ENCODE results near the gene CRYZL1. TPM values are rescaled to one million over a fixed set of nuclear protein-coding genes. Genes with fewer than 3 reads are reported as not detected.
A peak's percentile ranks its signal among the peaks of the same experiment; 100 is the strongest.
"Not testable (repeated sequence)": the region's sequence is repeated elsewhere in the genome, so short reads cannot be mapped to it uniquely, and the experiment has no call there.

CRYZL1 gene
- total and polyA plus RNA-seq, 2 donors (not counting 1 experiment from before 2014, with no cell fraction given): 30.6 to 60.6 TPM

GRCh38 chr21:33640697-33641351 is 717 bp downstream of the CRYZL1 start:
- TF ChIP-seq EZH2 (IDR thresholded peaks at IDR 0.05; ENCODE audit: borderline replicate concordance, insufficient read depth, low read depth, low read length, poor library complexity, severe bottlenecking) (no peak), CTCF (IDR thresholded peaks at IDR 0.05) (no peak)

GRCh38 chr21:33634254-33634653 is 7.3 kb downstream of the CRYZL1 start:
- Histone ChIP-seq H3K4me1 (ENCODE audit: control insufficient read depth in 2 of 2, insufficient read depth in 2 of 2, low read length in 2 of 2) (no peaks in the 10 kb centered on the region), H3K36me3 (replicated peaks in 1 of 2; ENCODE audit: control extremely low read depth in 1 of 2, control insufficient read depth in 1 of 2, extremely low read depth in 1 of 2, insufficient read depth in 2 of 2, low read length in 1 of 2) (peaks cover 1 to 22% of the 10 kb centered on the region in 2 experiments), H3K9ac (ENCODE audit: low read length) (no peak overlapping the region), H2AFZ (ENCODE audit: insufficient read depth, low read depth, low read length, poor library complexity, severe bottlenecking) (no peak overlapping the region), H3K27ac (ENCODE audit: low read length in 2 of 2) (no peak overlapping the region), H4K20me1 (ENCODE audit: control insufficient read depth, insufficient read depth, low read length, poor library complexity, severe bottlenecking) (peaks cover 32% of the 10 kb centered on the region), H3K4me2 (replicated peaks; ENCODE audit: low read depth, low read length, poor library complexity, severe bottlenecking) (no peak overlapping the region), H3K27me3 (replicated peaks in 1 of 4; ENCODE audit: control extremely low read depth in 1 of 4, control insufficient read depth in 3 of 4, insufficient read depth in 4 of 4, low read length in 3 of 4) (no peaks in the 10 kb centered on the region), H3K79me2 (ENCODE audit: control insufficient read depth, insufficient read depth, low read length) (peaks cover 66% of the 10 kb centered on the region), H3K4me3 (ENCODE audit: control extremely low read depth in 1 of 5, extremely low read depth in 1 of 5, insufficient read depth in 1 of 5, low read depth in 2 of 5, low read length in 4 of 5) (no peak overlapping the region), H3K9me3 (ENCODE audit: control extremely low read depth in 1 of 3, control insufficient read depth in 2 of 3, insufficient read depth in 1 of 3, low read length in 2 of 3) (no peaks in the 10 kb centered on the region)
- CTCF ChIA-PET: interaction anchor here (0.7 kb wide), 1 partner anchor 48 kb away, joined by 3 read pairs; no protein-coding TSS in a partner anchor
- POLR2A ChIA-PET: no interaction called here
- intact Hi-C loops (cut with micrococcal nuclease): no loop called here
- H3K4me1 Mint-ChIP-seq: peaks cover 6% of the 10 kb centered on the region
- no peak overlapping the region for H3K27ac Mint-ChIP-seq
- H3K9me3 Mint-ChIP-seq (ENCODE audit: insufficient read depth): no peaks in the 10 kb centered on the region
- no peak for ATAC-seq (ENCODE audit: low read depth)
- TF ChIP-seq CTCF (IDR thresholded peaks at IDR 0.05) (no peak), EZH2 (IDR thresholded peaks at IDR 0.05; ENCODE audit: borderline replicate concordance, insufficient read depth, low read depth, low read length, poor library complexity, severe bottlenecking) (no peak)
- H3K27me3 Mint-ChIP-seq: no peaks in the 10 kb centered on the region
- WGBS (ENCODE audit: insufficient coverage): no CpG with 5 or more reads among the region's 2 CpGs
- DNase-seq: no peak
- H3K4me3 Mint-ChIP-seq: no peak overlapping the region

More at GRCh38 chr21:33640697-33641351, 717 bp downstream of the CRYZL1 start:
- intact Hi-C loops (cut with micrococcal nuclease): loop anchor here (1.0 to 5.0 kb wide), 4 partner anchors 53 to 1364 kb away; partner anchors contain the start of genes CFAP298, DONSON, MIS18A and SYNJ1
- Histone ChIP-seq H2AFZ (ENCODE audit: insufficient read depth, low read depth, low read length, poor library complexity, severe bottlenecking) (peak overlapping the region; percentile 92), H3K27me3 (replicated peaks in 1 of 4; ENCODE audit: control extremely low read depth in 1 of 4, control insufficient read depth in 3 of 4, insufficient read depth in 4 of 4, low read length in 3 of 4) (peaks cover 0 to 27% (median 19%) of the 10 kb centered on the region in 4 experiments), H3K27ac (ENCODE audit: low read length in 2 of 2) (peak overlapping the region; percentile 64 to 84), H3K4me3 (ENCODE audit: control extremely low read depth in 1 of 5, extremely low read depth in 1 of 5, insufficient read depth in 1 of 5, low read depth in 2 of 5, low read length in 4 of 5) (peak overlapping the region; percentile 50 to 91 (median 75)), H3K9ac (ENCODE audit: low read length) (peak overlapping the region; percentile 68), H3K36me3 (replicated peaks in 1 of 2; ENCODE audit: control extremely low read depth in 1 of 2, control insufficient read depth in 1 of 2, extremely low read depth in 1 of 2, insufficient read depth in 2 of 2, low read length in 1 of 2) (peaks cover 0 to 1% of the 10 kb centered on the region in 2 experiments), H3K79me2 (ENCODE audit: control insufficient read depth, insufficient read depth, low read length) (peaks cover 50% of the 10 kb centered on the region), H3K4me2 (replicated peaks; ENCODE audit: low read depth, low read length, poor library complexity, severe bottlenecking) (peak overlapping the region; percentile 76), H4K20me1 (ENCODE audit: control insufficient read depth, insufficient read depth, low read length, poor library complexity, severe bottlenecking) (peaks cover 22% of the 10 kb centered on the region), H3K4me1 (ENCODE audit: control insufficient read depth in 2 of 2, insufficient read depth in 2 of 2, low read length in 2 of 2) (peaks cover 16 to 20% of the 10 kb centered on the region in 2 donors), H3K9me3 (ENCODE audit: control extremely low read depth in 1 of 3, control insufficient read depth in 2 of 3, insufficient read depth in 1 of 3, low read length in 2 of 3) (no peaks in the 10 kb centered on the region)
- Mint-ChIP-seq H3K4me3 (peak overlapping the region; percentile 94), H3K4me1 (peaks cover 27% of the 10 kb centered on the region), H3K27me3 (peaks cover 20% of the 10 kb centered on the region), H3K9me3 (ENCODE audit: insufficient read depth) (no peaks in the 10 kb centered on the region), H3K27ac (peak overlapping the region; percentile 97)
- 10% methylated on average over 2 of the region's 18 CpGs for WGBS (ENCODE audit: insufficient coverage)
- ChIA-PET POLR2A (interaction anchor here (0.6 kb wide), 1 partner anchor 27 kb away, joined by 6 read pairs; no protein-coding TSS in a partner anchor), CTCF (no interaction called here)
- DNase-seq: no peak
- ATAC-seq (ENCODE audit: low read depth): no peak

- H4K20me1 ChIP-seq (ENCODE audit: control insufficient read depth, insufficient read depth, low read length, poor library complexity, severe bottlenecking); POLR2A ChIA-PET; ATAC-seq (ENCODE audit: low read depth); H3K4me3 ChIP-seq (ENCODE audit: control extremely low read depth in 1 of 5, extremely low read depth in 1 of 5, insufficient read depth in 1 of 5, low read depth in 2 of 5, low read length in 4 of 5); H3K27ac Mint-ChIP-seq; H3K4me1 ChIP-seq (ENCODE audit: control insufficient read depth in 2 of 2, insufficient read depth in 2 of 2, low read length in 2 of 2); DNase-seq; H3K4me3 Mint-ChIP-seq; H3K4me2 ChIP-seq (replicated peaks; ENCODE audit: low read depth, low read length, poor library complexity, severe bottlenecking); H3K4me1 Mint-ChIP-seq; H3K9ac ChIP-seq (ENCODE audit: low read length); H3K27ac ChIP-seq (ENCODE audit: low read length in 2 of 2); H3K9me3 ChIP-seq (ENCODE audit: control extremely low read depth in 1 of 3, control insufficient read depth in 2 of 3, insufficient read depth in 1 of 3, low read length in 2 of 3); intact Hi-C loops (cut with micrococcal nuclease); H2AFZ ChIP-seq (ENCODE audit: insufficient read depth, low read depth, low read length, poor library complexity, severe bottlenecking); CTCF ChIA-PET; H3K9me3 Mint-ChIP-seq (ENCODE audit: insufficient read depth); H3K27me3 ChIP-seq (replicated peaks in 1 of 4; ENCODE audit: control extremely low read depth in 1 of 4, control insufficient read depth in 3 of 4, insufficient read depth in 4 of 4, low read length in 3 of 4); H3K27me3 Mint-ChIP-seq: not testable (repeated sequence)
- WGBS (ENCODE audit: insufficient coverage): 100% methylated on average over 6 of the region's 7 CpGs
- Histone ChIP-seq H3K79me2 (ENCODE audit: control insufficient read depth, insufficient read depth, low read length) (peaks cover 17% of the 10 kb centered on the region), H3K36me3 (replicated peaks in 1 of 2; ENCODE audit: control extremely low read depth in 1 of 2, control insufficient read depth in 1 of 2, extremely low read depth in 1 of 2, insufficient read depth in 2 of 2, low read length in 1 of 2) (peaks cover 0 to 36% of the 10 kb centered on the region in 2 experiments)
These were observed 15.4 kb downstream of the CRYZL1 start for GRCh38 chr21:33626151-33626550.

Measured in B cell (primary cell).